Ramos (cell line): ENCODE results near the gene MIF4GD.
"Not testable (repeated sequence)": the region's sequence is repeated elsewhere in the genome, so short reads cannot be mapped to it uniquely, and the experiment has no call there.

Experiments
- in situ Hi-C: fragments of 300-500 bp; cut with MboI; formaldehyde crosslinking; loops from one replicate; pipeline ENCODE4 v1.14.3; 2022; ENCODE audit warnings: low sequenced_read_pairs; ENCODE audit not compliant: unreplicated experiment

Gene MIF4GD

GRCh38 chr17:75289115-75289831, 18.2 kb upstream of the MIF4GD start, which contains the start of gene SLC25A19:
TSS of gene SLC25A19 (minus strand) at chr17:75289433. CDS start at chr17:75286764, 2,669 bp downstream.
- in situ Hi-C loops = no loop called here

- in situ Hi-C loops = no loop called here
Observed at GRCh38 chr17:75288770-75289114, 17.7 kb upstream of the MIF4GD start.

GRCh38 chr17:75288359-75288758, 17.3 kb upstream of the MIF4GD start:
- in situ Hi-C loops = no loop called here

- in situ Hi-C loops = no loop called here
Observed at GRCh38 chr17:75287221-75287620, 16.2 kb upstream of the MIF4GD start.

GRCh38 chr17:75285123-75285522, 14.1 kb upstream of the MIF4GD start:
- in situ Hi-C loops = no loop called here

GRCh38 chr17:75280189-75280588, 9.2 kb upstream of the MIF4GD start:
- in situ Hi-C loops = not testable (repeated sequence)

- in situ Hi-C loops = no loop called here
Observed at GRCh38 chr17:75277664-75278071, 6.6 kb upstream of the MIF4GD start.

GRCh38 chr17:75273977-75274708, 3.1 kb upstream of the MIF4GD start:
- in situ Hi-C loops = no loop called here

- in situ Hi-C loops = no loop called here
Observed at GRCh38 chr17:75272848-75273184, 1.8 kb upstream of the MIF4GD start.

GRCh38 chr17:75271955-75272847, 1.2 kb upstream of the MIF4GD start:
- in situ Hi-C loops = no loop called here

- in situ Hi-C loops = no loop called here
Observed at GRCh38 chr17:75271233-75271954, 363 bp upstream of the MIF4GD start.

- in situ Hi-C loops = no loop called here
Observed at GRCh38 chr17:75270218-75270965, 639 bp downstream of the MIF4GD start.

- in situ Hi-C loops = no loop called here
Observed at GRCh38 chr17:75269844-75270217, 1.2 kb downstream of the MIF4GD start.

GRCh38 chr17:75267411-75268232, 3.4 kb downstream of the MIF4GD start:
- in situ Hi-C loops = no loop called here

GRCh38 chr17:75267153-75267410, 3.9 kb downstream of the MIF4GD start:
- in situ Hi-C loops = no loop called here

GRCh38 chr17:75266316-75267152, 4.5 kb downstream of the MIF4GD start:
- in situ Hi-C loops = no loop called here

GRCh38 chr17:75265614-75266315, 5.3 kb downstream of the MIF4GD start:
- in situ Hi-C loops = no loop called here

GRCh38 chr17:75263055-75263454, 8.0 kb downstream of the MIF4GD start:
- in situ Hi-C loops = no loop called here
